HCT116 (cell line): ENCODE results near the gene DAZAP1. TPM values are rescaled to one million over a fixed set of nuclear protein-coding genes. Genes with fewer than 3 reads are reported as not detected.

Experiments
- ATAC-seq: fragments of 200-7000 bp; cut with Tn5 transposase; 2 replicates; pipeline ENCODE4 v1.9.1; 2020; ENCODE audit warnings: mild to moderate bottlenecking, moderate library complexity
- BruUV-seq: library from RNA; stranded (reverse); fragments of 400-500 nt; replicated peaks from 2 replicates; lab custom pipeline; 2021; lab: Mats Ljungman, UMichigan
- CTCF ChIA-PET: fragments of 300-600 bp; sonication (Branson Sonifier 250); formaldehyde crosslinking; loops from one replicate; lab custom pipeline; 2021; ENCODE audit warnings: antibody characterized with exemption; lab: Charles Lee
- POLR2A ChIA-PET: fragments of 300-600, 350-600 bp; sonication (Branson Sonifier 250); formaldehyde crosslinking; loops from one replicate; lab custom pipeline; 2021; ENCODE audit warnings: antibody characterized with exemption; lab: Charles Lee
- RAD21 ChIA-PET, 2 experiments: fragments of 300-600 bp; sonication (Branson Sonifier 250); formaldehyde crosslinking; loops; one replicate each; lab custom pipeline; 2023; ENCODE audit warnings: low total read pairs in 2 of 2; ENCODE audit not compliant: uncharacterized antibody in 2 of 2, unreplicated experiment in 2 of 2, low non-redundant PET in 1 of 2; lab: Charles Lee
- DNase-seq: peaks from one replicate; pipeline ENCODE4 v3.0.0-alpha.2; 2010; ENCODE audit warnings: low read depth, low spot score
- H2AFZ ChIP-seq: fragments of 200-600 bp; shearing (Covaris generic), sonication (generic); 2 replicates; pipeline ENCODE4 v1.6.1; 2017; ENCODE audit warnings: low read depth, mixed run types, mixed read lengths, antibody characterized with exemption, low read length; ENCODE audit not compliant: poor library complexity, severe bottlenecking
- H3K27ac ChIP-seq: 2 replicates; pipeline ENCODE4 v1.5.1; 2012; ENCODE audit warnings: low read depth, low read length
- H3K27me3 ChIP-seq: fragments of 200-600 bp; sonication (generic); 2 replicates; pipeline ENCODE4 v1.6.1; 2016; ENCODE audit warnings: mixed run types, low read length, mixed read lengths; ENCODE audit not compliant: insufficient read depth
- H3K36me3 ChIP-seq, 2 experiments: fragments of 200-500 bp in 1 of 2; fragments of 200-600 bp in 1 of 2; sonication (Bioruptor generic) in 1 of 2; sonication (generic) in 1 of 2; 2 replicates each; pipeline versions ENCODE4 v1.5.1 to v1.6.1; 2014 to 2016; ENCODE audit warnings: low read length in 2 of 2, inconsistent platforms in 1 of 2, mixed read lengths in 1 of 2, mixed run types in 1 of 2; ENCODE audit not compliant: insufficient read depth in 2 of 2, control insufficient read depth in 1 of 2
- H3K4me1 ChIP-seq, 2 experiments: fragments of 200-600 bp in 1 of 2; sonication (generic) in 1 of 2; 2 replicates each; pipeline versions ENCODE4 v1.5.1 to v1.6.1; 2012 to 2017; ENCODE audit warnings: low read length in 2 of 2, inconsistent platforms in 1 of 2, mild to moderate bottlenecking in 1 of 2, mixed read lengths in 1 of 2, mixed run types in 1 of 2, moderate library complexity in 1 of 2; ENCODE audit not compliant: insufficient read depth in 2 of 2, control insufficient read depth in 1 of 2
- H3K4me2 ChIP-seq: fragments of 200-600 bp; sonication (generic); 2 replicates; pipeline ENCODE4 v1.6.1; 2017; ENCODE audit warnings: mixed run types, low read length, mixed read lengths
- H3K4me3 ChIP-seq, 2 experiments: fragments of 200-600 bp in 1 of 2; sonication (generic) in 1 of 2; replicated peaks in 1 of 2; 2 replicates each; pipeline ENCODE4 v1.5.1; 2011 to 2016; ENCODE audit warnings: low read length in 2 of 2, control low read depth in 1 of 2, low read depth in 1 of 2, mild to moderate bottlenecking in 1 of 2, mixed read lengths in 1 of 2, mixed run types in 1 of 2
- H3K79me2 ChIP-seq: fragments of 200-600 bp; sonication (generic); 2 replicates; pipeline ENCODE4 v1.6.1; 2017; ENCODE audit warnings: mild to moderate bottlenecking, mixed run types, low read length, moderate library complexity, mixed read lengths; ENCODE audit not compliant: insufficient read depth
- H3K9ac ChIP-seq: fragments of 200-600 bp; sonication (generic); 2 replicates; pipeline ENCODE4 v1.6.1; 2016; ENCODE audit warnings: low read length, mixed read lengths
- H3K9me2 ChIP-seq: fragments of 200-600 bp; sonication (generic), shearing (Covaris generic); 2 replicates; pipeline ENCODE4 v1.6.1; 2017; ENCODE audit warnings: mixed run types, mild to moderate bottlenecking, moderate library complexity; ENCODE audit not compliant: insufficient read depth
- H3K9me3 ChIP-seq, 2 experiments: fragments of 200-500 bp in 1 of 2; fragments of 200-600 bp in 1 of 2; sonication (Bioruptor generic) in 1 of 2; sonication (generic) in 1 of 2; 2 replicates each; pipeline ENCODE4 v1.6.1; 2014 to 2017; ENCODE audit warnings: low read length in 2 of 2, mixed read lengths in 2 of 2, inconsistent platforms in 1 of 2, low read depth in 1 of 2, mild to moderate bottlenecking in 1 of 2, mixed run types in 1 of 2, moderate library complexity in 1 of 2; ENCODE audit not compliant: control insufficient read depth in 1 of 2, insufficient read depth in 1 of 2
- H4K20me1 ChIP-seq: fragments of 200-600 bp; sonication (generic), shearing (Covaris generic); 2 replicates; pipeline ENCODE4 v1.6.1; 2017; ENCODE audit warnings: mixed run types, mild to moderate bottlenecking, moderate library complexity; ENCODE audit not compliant: insufficient read depth
- CEBPB ChIP-seq: IDR thresholded peaks from 2 replicates; pipeline ENCODE4 v1.6.1; 2012; ENCODE audit warnings: low read depth
- CTCF ChIP-seq, 3 experiments: fragments of 200-600 bp in 1 of 3; sonication (generic) in 1 of 3; IDR thresholded peaks in 2 of 3; conservative IDR thresholded peaks in 1 of 3; 2 replicates each; pipeline ENCODE4 v1.5.1; 2012 to 2017; ENCODE audit warnings: low read depth in 2 of 3, low read length in 2 of 3, antibody characterized with exemption in 1 of 3, borderline replicate concordance in 1 of 3, control low read depth in 1 of 3, mild to moderate bottlenecking in 1 of 3, mixed read lengths in 1 of 3, mixed run types in 1 of 3, moderate library complexity in 1 of 3; ENCODE audit not compliant: insufficient read depth in 1 of 3
- EGR1 ChIP-seq: IDR thresholded peaks from 2 replicates; pipeline ENCODE4 v1.6.1; 2012; ENCODE audit warnings: low read depth
- EZH2 ChIP-seq: fragments of 200-600 bp; sonication (generic); IDR thresholded peaks from 2 replicates; pipeline ENCODE4 v1.6.1; 2017; ENCODE audit warnings: antibody characterized with exemption, mixed run types
- POLR2A ChIP-seq: IDR thresholded peaks from 2 replicates; pipeline ENCODE4 v1.7.0; 2011; ENCODE audit warnings: borderline replicate concordance; ENCODE audit not compliant: insufficient read depth, insufficient read length; ENCODE audit errors: extremely low read depth
- POLR2AphosphoS5 ChIP-seq: IDR thresholded peaks from 2 replicates; pipeline ENCODE4 v1.6.1; 2011; ENCODE audit warnings: mild to moderate bottlenecking, low read depth, low read length, moderate library complexity
- REST ChIP-seq: IDR thresholded peaks from 2 replicates; pipeline ENCODE4 v1.6.1; 2012; ENCODE audit warnings: low read depth
- SIN3A ChIP-seq: IDR thresholded peaks from 2 replicates; pipeline ENCODE4 v1.6.1; 2012; ENCODE audit warnings: low read depth
- SP1 ChIP-seq: IDR thresholded peaks from 2 replicates; pipeline ENCODE4 v1.6.1; 2012; ENCODE audit warnings: low read depth
- ZBTB33 ChIP-seq: IDR thresholded peaks from 2 replicates; pipeline ENCODE4 v1.6.1; 2011; ENCODE audit warnings: mild to moderate bottlenecking, low read length, moderate library complexity; ENCODE audit not compliant: insufficient replicate concordance; ENCODE audit errors: extremely low read depth
- ZFX ChIP-seq: fragments of 450-650 bp; IDR thresholded peaks from 2 replicates; pipeline ENCODE4 v1.6.1; 2017
- ZNF274 ChIP-seq: fragments of 200-500 bp; sonication (Bioruptor generic); IDR thresholded peaks from 2 replicates; pipeline ENCODE4 v1.6.1; 2014; ENCODE audit warnings: mild to moderate bottlenecking, low read depth, low read length, inconsistent platforms
- intact Hi-C: fragments of 100-400 bp; cut with micrococcal nuclease; formaldehyde crosslinking; loops from 2 replicates; pipeline ENCODE4 v1.10.0; 2022
- total RNA-seq: library from RNA; stranded (reverse); gene quantifications from one replicate; pipeline ENCODE4 v1.2.1, GENCODE V29; 2021; ENCODE audit not compliant: unreplicated experiment

DAZAP1 gene
- total RNA-seq, 1 experiment from 2014 or later = 191 TPM

GRCh38 chr19:1478934-1479707 is 71.7 kb downstream of the DAZAP1 start, which contains the start of gene C19orf25 (continued):
- no peak for TF ChIP-seq ZBTB33

GRCh38 chr19:1481224-1481892 is 74.0 kb downstream of the DAZAP1 start:
- H2AFZ ChIP-seq = no peak overlapping the region
- DNase-seq (no peak), ATAC-seq (no peak)
- intact Hi-C loops = no loop called here
- H3K4me2 ChIP-seq = no peak overlapping the region
- CTCF ChIA-PET = no interaction called here
- RAD21 ChIA-PET = no interaction called here
- no peaks in the 10 kb centered on the region for H3K9me2 ChIP-seq
- H3K9me3 ChIP-seq = no peaks in the 10 kb centered on the region
- peaks cover 0 to 5% of the 10 kb centered on the region in 2 experiments; a peak in 2 of 4 replicates for H3K36me3 ChIP-seq
- peaks cover 5 to 21% of the 10 kb centered on the region in 2 experiments; a peak in 3 of 4 replicates for H3K4me1 ChIP-seq
- H3K27me3 ChIP-seq = no peaks in the 10 kb centered on the region
- POLR2A ChIA-PET = no interaction called here
- H3K27ac ChIP-seq = no peak overlapping the region
- H3K4me3 ChIP-seq = no peak overlapping the region
- BruUV-seq = no TSS peak
- H4K20me1 ChIP-seq = no peaks in the 10 kb centered on the region
- peaks cover 25% of the 10 kb centered on the region for H3K79me2 ChIP-seq
- no peak overlapping the region for H3K9ac ChIP-seq
- TF ChIP-seq CTCF (IDR thresholded peaks at IDR 0.05 in 2 of 3, conservative IDR thresholded peaks at IDR 0.05 in 1 of 3; ENCODE audit: borderline replicate concordance in 1 of 3, insufficient read depth in 1 of 3, low read depth in 2 of 3, low read length in 2 of 3) = no peak
- TF ChIP-seq ZBTB33 = no peak
- TF ChIP-seq EZH2 = no peak
- TF ChIP-seq ZNF274 = no peak
- TF ChIP-seq CEBPB = no peak
- TF ChIP-seq REST = no peak
- no peak for TF ChIP-seq POLR2AphosphoS5
- TF ChIP-seq POLR2A = no peak
- no peak for TF ChIP-seq SP1
- no peak for TF ChIP-seq SIN3A
- no peak for TF ChIP-seq ZFX
- no peak for TF ChIP-seq EGR1
